GM23248 (cell line): ENCODE data around the gene APOA4. TPM values are rescaled to one million over a fixed set of nuclear protein-coding genes. Genes with fewer than 3 reads are reported as not detected.

ENCODE experiments used
- DNase-seq: peaks from one replicate; pipeline ENCODE4 v3.0.0-alpha.2; 2015
- H2AFZ ChIP-seq: fragments of 200-600 bp; sonication (generic); 2 replicates; pipeline ENCODE4 v1.6.1; 2016; ENCODE audit warnings: antibody characterized with exemption
- H3F3A ChIP-seq: fragments of 200-600 bp; sonication (generic); 2 replicates; pipeline ENCODE4 v1.6.1; 2016; ENCODE audit warnings: mild to moderate bottlenecking, antibody characterized with exemption, mixed run types; ENCODE audit not compliant: insufficient read depth
- H3K27ac ChIP-seq: fragments of 200-600 bp; sonication (generic); 2 replicates; pipeline ENCODE4 v1.5.1; 2016; ENCODE audit warnings: mild to moderate bottlenecking
- H3K27me3 ChIP-seq: fragments of 200-600 bp; sonication (generic); replicated peaks from 2 replicates; pipeline ENCODE4 v1.6.1; 2016; ENCODE audit warnings: mild to moderate bottlenecking; ENCODE audit not compliant: insufficient read depth
- H3K36me3 ChIP-seq: fragments of 200-600 bp; sonication (generic); 2 replicates; pipeline ENCODE4 v1.6.1; 2016; ENCODE audit warnings: low read depth, mild to moderate bottlenecking
- H3K4me1 ChIP-seq: fragments of 200-600 bp; sonication (generic); 2 replicates; pipeline ENCODE4 v1.6.1; 2016; ENCODE audit warnings: mild to moderate bottlenecking; ENCODE audit not compliant: insufficient read depth
- H3K4me2 ChIP-seq: fragments of 200-600 bp; sonication (generic); one replicate; pipeline ENCODE4 v1.6.1; 2016; ENCODE audit warnings: mild to moderate bottlenecking; ENCODE audit not compliant: unreplicated experiment
- H3K4me3 ChIP-seq: fragments of 200-600 bp; sonication (generic); 2 replicates; pipeline ENCODE4 v1.5.1; 2016; ENCODE audit warnings: mild to moderate bottlenecking
- H3K79me2 ChIP-seq: fragments of 200-600 bp; sonication (generic); 2 replicates; pipeline ENCODE4 v1.6.1; 2016; ENCODE audit warnings: mild to moderate bottlenecking; ENCODE audit not compliant: insufficient read depth
- H3K9ac ChIP-seq: fragments of 200-600 bp; sonication (generic); 2 replicates; pipeline ENCODE4 v1.6.1; 2016; ENCODE audit warnings: mild to moderate bottlenecking
- H3K9me2 ChIP-seq: fragments of 200-600 bp; sonication (generic); 2 replicates; pipeline ENCODE4 v1.6.1; 2016; ENCODE audit warnings: mixed run types, mild to moderate bottlenecking, moderate library complexity; ENCODE audit not compliant: insufficient read depth
- H3K9me3 ChIP-seq: fragments of 200-600 bp; sonication (generic); one replicate; pipeline ENCODE4 v1.6.1; 2017; ENCODE audit warnings: low read depth
- H4K20me1 ChIP-seq: fragments of 200-600 bp; sonication (generic); 2 replicates; pipeline ENCODE4 v1.6.0; 2016; ENCODE audit not compliant: insufficient read depth
- EZH2 ChIP-seq: fragments of 200-600 bp; sonication (generic); IDR thresholded peaks from 2 replicates; pipeline ENCODE4 v1.6.1; 2018; ENCODE audit warnings: antibody characterized with exemption, mild to moderate bottlenecking; ENCODE audit not compliant: insufficient read depth, poor library complexity, severe bottlenecking
- EZH2phosphoT487 ChIP-seq: fragments of 200-600 bp; sonication (generic); IDR thresholded peaks from 2 replicates; pipeline ENCODE4 v1.6.1; 2018; ENCODE audit warnings: antibody characterized with exemption, moderate library complexity, mild to moderate bottlenecking, low read depth; ENCODE audit not compliant: insufficient read depth
- WGBS, 2 experiments: methylation state at CpG; one replicate each; pipeline ENCODE4 v1.1.6; 2015 to 2017; ENCODE audit warnings: low lambda C conversion rate in 2 of 2, low coverage in 1 of 2; ENCODE audit errors: missing lambda C conversion rate in 2 of 2; 5-methylcytosine and 5-hydroxymethylcytosine counted together
- in situ Hi-C: fragments of 300-500 bp; cut with MboI; formaldehyde crosslinking; loops from 2 replicates; pipeline ENCODE4 v1.15.0; 2020
- polyA plus RNA-seq: library from polyadenylated mRNA; unstranded; fragments of >200 nt; fragmentation: Nextera tagmentation; extraction: Ambion mirVana; gene quantifications from 2 replicates; pipeline ENCODE4 v1.2.1, GENCODE V29; 2016
- total RNA-seq: library from RNA; depleted of rRNA; stranded (reverse); fragments of >200 nt; shearing (Covaris generic); gene quantifications from 2 replicates; pipeline ENCODE4 v1.2.3, GENCODE V29; 2014

APOA4 gene
- total and polyA plus RNA-seq, 2 experiments from 2014 or later, result not detected

- Histone ChIP-seq H3K36me3 (peaks cover 44% of the 10 kb centered on the region), H3K9me2 (no peaks in the 10 kb centered on the region), H3K9me3 (no peaks in the 10 kb centered on the region), H2AFZ (no peak overlapping the region), H3K9ac (no peak overlapping the region), H3K4me3 (no peak overlapping the region), H3K27me3 (no peaks in the 10 kb centered on the region), H3K4me1 (peaks cover 8% of the 10 kb centered on the region; the same call in 1 of the 2 replicates), H3K4me2 (no peak overlapping the region), H4K20me1 (no peaks in the 10 kb centered on the region), H3K79me2 (no peaks in the 10 kb centered on the region; the same call in 1 of the 2 replicates), H3F3A (peaks cover 21% of the 10 kb centered on the region), H3K27ac (no peak overlapping the region)
- TF ChIP-seq EZH2phosphoT487 (no peak), EZH2 (no peak)
- WGBS, 2 experiments, result 88% methylated on average over 4 of the region's 4 CpGs
- DNase-seq, result no peak
- in situ Hi-C loops, result no loop called here
Measured at GRCh38 chr11:116778556-116778955, 44.5 kb downstream of the APOA4 start.

- H3K36me3 ChIP-seq, result peaks cover 30% of the 10 kb centered on the region
- no peak overlapping the region for H2AFZ ChIP-seq
- no peaks in the 10 kb centered on the region for H3K9me2 ChIP-seq
- no peak overlapping the region for H3K4me3 ChIP-seq
- 84 to 86% methylated on average over 7 of the region's 7 CpGs for WGBS, 2 experiments
- in situ Hi-C loops, result no loop called here
- H4K20me1 ChIP-seq, result no peaks in the 10 kb centered on the region
- H3K4me2 ChIP-seq, result no peak overlapping the region
- no peak for TF ChIP-seq EZH2phosphoT487
- TF ChIP-seq EZH2, result no peak
- peaks cover 5% of the 10 kb centered on the region for H3K79me2 ChIP-seq
- H3K9ac ChIP-seq, result no peak overlapping the region
- no peaks in the 10 kb centered on the region for H3K27me3 ChIP-seq
- H3K4me1 ChIP-seq, result peaks cover 6% of the 10 kb centered on the region
- no peak overlapping the region for H3K27ac ChIP-seq
- H3K9me3 ChIP-seq, result no peaks in the 10 kb centered on the region
- DNase-seq, result no peak
- peaks cover 23% of the 10 kb centered on the region for H3F3A ChIP-seq
Measured at GRCh38 chr11:116777056-116777455, 46.0 kb downstream of the APOA4 start.

GRCh38 chr11:116776522-116776984 lies 46.6 kb downstream of the APOA4 start:
- no peak for DNase-seq
- no peak for TF ChIP-seq EZH2
- TF ChIP-seq EZH2phosphoT487, result no peak
- Histone ChIP-seq H3F3A (peaks cover 23% of the 10 kb centered on the region), H3K4me1 (peaks cover 11% of the 10 kb centered on the region), H3K9ac (no peak overlapping the region), H3K4me3 (no peak overlapping the region), H3K79me2 (peaks cover 10% of the 10 kb centered on the region), H3K9me3 (no peaks in the 10 kb centered on the region), H4K20me1 (no peaks in the 10 kb centered on the region), H3K9me2 (no peaks in the 10 kb centered on the region), H2AFZ (no peak overlapping the region), H3K4me2 (no peak overlapping the region), H3K27me3 (no peaks in the 10 kb centered on the region), H3K27ac (no peak overlapping the region), H3K36me3 (peaks cover 29% of the 10 kb centered on the region)
- in situ Hi-C loops, result no loop called here

- H3K36me3 ChIP-seq, result peaks cover 23% of the 10 kb centered on the region
- TF ChIP-seq EZH2 (no peak), EZH2phosphoT487 (no peak)
- H3K9me2 ChIP-seq, result no peaks in the 10 kb centered on the region
- H3K27me3 ChIP-seq, result no peaks in the 10 kb centered on the region
- in situ Hi-C loops, result no loop called here
- H3K9ac ChIP-seq, result no peak overlapping the region
- H3K4me1 ChIP-seq, result peaks cover 17% of the 10 kb centered on the region
- no peak overlapping the region for H3K4me3 ChIP-seq
- DNase-seq, result no peak
- H4K20me1 ChIP-seq, result no peaks in the 10 kb centered on the region
- peaks cover 16% of the 10 kb centered on the region for H3K79me2 ChIP-seq
- WGBS, 2 experiments, result 98 to 100% methylated on average over 5 of the region's 5 CpGs
- H2AFZ ChIP-seq, result no peak overlapping the region
- H3K27ac ChIP-seq, result no peak overlapping the region
- peaks cover 23% of the 10 kb centered on the region for H3F3A ChIP-seq
- H3K9me3 ChIP-seq, result no peaks in the 10 kb centered on the region
- no peak overlapping the region for H3K4me2 ChIP-seq
Measured at GRCh38 chr11:116775975-116776374, 47.1 kb downstream of the APOA4 start.

- in situ Hi-C loops, result no loop called here
Measured at GRCh38 chr11:116774661-116775060, 48.4 kb downstream of the APOA4 start.

More at GRCh38 chr11:116774661-116775060, 48.4 kb downstream of the APOA4 start:
- no peak for DNase-seq
- Histone ChIP-seq H4K20me1 (no peaks in the 10 kb centered on the region), H2AFZ (no peak overlapping the region), H3K27me3 (no peaks in the 10 kb centered on the region), H3K4me2 (no peak overlapping the region), H3K9me2 (no peaks in the 10 kb centered on the region), H3K9ac (no peak overlapping the region), H3K9me3 (no peaks in the 10 kb centered on the region), H3F3A (peaks cover 23% of the 10 kb centered on the region), H3K4me1 (peaks cover 18% of the 10 kb centered on the region), H3K27ac (no peak overlapping the region), H3K4me3 (no peak overlapping the region), H3K79me2 (peaks cover 29% of the 10 kb centered on the region), H3K36me3 (peaks cover 15% of the 10 kb centered on the region; the same call in 1 of the 2 replicates)
- 96 to 99% methylated on average over 5 of the region's 5 CpGs for WGBS, 2 experiments
- TF ChIP-seq EZH2 (no peak), EZH2phosphoT487 (no peak)
